Measurements from ENCODE around the gene WWC2.

The WWC2 gene

GRCh38 chr4:183254162-183254561 lies 155.1 kb downstream of the WWC2 start:
- DNase-seq (ENCODE audit: low read depth in 1 of 2, low spot score in 1 of 2), result no peak

GRCh38 chr4:183255487-183255886 lies 156.4 kb downstream of the WWC2 start:
- no peak for DNase-seq (ENCODE audit: low read depth in 1 of 2, low spot score in 1 of 2)

GRCh38 chr4:183256343-183256742 lies 157.3 kb downstream of the WWC2 start:
- DNase-seq (ENCODE audit: low read depth in 1 of 2, low spot score in 1 of 2), result no peak

GRCh38 chr4:183256756-183257385 lies 157.8 kb downstream of the WWC2 start:
- peak in 1 of 2 donors; percentile 13 for DNase-seq (ENCODE audit: low read depth in 1 of 2, low spot score in 1 of 2)

GRCh38 chr4:183257808-183258207 lies 158.8 kb downstream of the WWC2 start:
- DNase-seq (ENCODE audit: low read depth in 1 of 2, low spot score in 1 of 2), result no peak

GRCh38 chr4:183260491-183261151 lies 161.6 kb downstream of the WWC2 start:
- no peak for DNase-seq (ENCODE audit: low read depth in 1 of 2, low spot score in 1 of 2)

- peak; percentile 32 to 37 for DNase-seq (ENCODE audit: low read depth in 1 of 2, low spot score in 1 of 2)
Observed at GRCh38 chr4:183261953-183262775, 163.1 kb downstream of the WWC2 start.

- DNase-seq (ENCODE audit: low read depth in 1 of 2, low spot score in 1 of 2), result no peak
Observed at GRCh38 chr4:183262776-183263100, 163.7 kb downstream of the WWC2 start.

- DNase-seq (ENCODE audit: low read depth in 1 of 2, low spot score in 1 of 2), result no peak
Observed at GRCh38 chr4:183263787-183264386, 164.8 kb downstream of the WWC2 start.

- DNase-seq (ENCODE audit: low read depth in 1 of 2, low spot score in 1 of 2), result no peak
Observed at GRCh38 chr4:183264614-183265013, 165.6 kb downstream of the WWC2 start.

GRCh38 chr4:183266371-183266770 lies 167.3 kb downstream of the WWC2 start:
- DNase-seq (ENCODE audit: low read depth in 1 of 2, low spot score in 1 of 2), result no peak

GRCh38 chr4:183268556-183268955 lies 169.5 kb downstream of the WWC2 start:
- DNase-seq (ENCODE audit: low read depth in 1 of 2, low spot score in 1 of 2), result no peak

- DNase-seq (ENCODE audit: low read depth in 1 of 2, low spot score in 1 of 2), result no peak
Observed at GRCh38 chr4:183272384-183272783, 173.3 kb downstream of the WWC2 start.

GRCh38 chr4:183276106-183276505 lies 177.0 kb downstream of the WWC2 start:
- DNase-seq (ENCODE audit: low read depth in 1 of 2, low spot score in 1 of 2), result no peak

- no peak for DNase-seq (ENCODE audit: low read depth in 1 of 2, low spot score in 1 of 2)
Observed at GRCh38 chr4:183284258-183284785, 185.3 kb downstream of the WWC2 start.

- DNase-seq (ENCODE audit: low read depth in 1 of 2, low spot score in 1 of 2), result no peak
Observed at GRCh38 chr4:183284965-183285364, 185.9 kb downstream of the WWC2 start.

GRCh38 chr4:183285886-183286285 lies 186.8 kb downstream of the WWC2 start:
- DNase-seq (ENCODE audit: low read depth in 1 of 2, low spot score in 1 of 2), result no peak

GRCh38 chr4:183286590-183287308 lies 187.7 kb downstream of the WWC2 start:
- no peak for DNase-seq (ENCODE audit: low read depth in 1 of 2, low spot score in 1 of 2)

GRCh38 chr4:183287309-183287659 lies 188.2 kb downstream of the WWC2 start:
- no peak for DNase-seq (ENCODE audit: low read depth in 1 of 2, low spot score in 1 of 2)

GRCh38 chr4:183287677-183288076 lies 188.6 kb downstream of the WWC2 start:
- DNase-seq (ENCODE audit: low read depth in 1 of 2, low spot score in 1 of 2), result no peak

- DNase-seq (ENCODE audit: low read depth in 1 of 2, low spot score in 1 of 2), result no peak
Observed at GRCh38 chr4:183288955-183289354, 189.9 kb downstream of the WWC2 start.
